ENCODE results near the gene UCP1.

The UCP1 gene, protein sequence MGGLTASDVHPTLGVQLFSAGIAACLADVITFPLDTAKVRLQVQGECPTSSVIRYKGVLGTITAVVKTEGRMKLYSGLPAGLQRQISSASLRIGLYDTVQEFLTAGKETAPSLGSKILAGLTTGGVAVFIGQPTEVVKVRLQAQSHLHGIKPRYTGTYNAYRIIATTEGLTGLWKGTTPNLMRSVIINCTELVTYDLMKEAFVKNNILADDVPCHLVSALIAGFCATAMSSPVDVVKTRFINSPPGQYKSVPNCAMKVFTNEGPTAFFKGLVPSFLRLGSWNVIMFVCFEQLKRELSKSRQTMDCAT

DNA sequence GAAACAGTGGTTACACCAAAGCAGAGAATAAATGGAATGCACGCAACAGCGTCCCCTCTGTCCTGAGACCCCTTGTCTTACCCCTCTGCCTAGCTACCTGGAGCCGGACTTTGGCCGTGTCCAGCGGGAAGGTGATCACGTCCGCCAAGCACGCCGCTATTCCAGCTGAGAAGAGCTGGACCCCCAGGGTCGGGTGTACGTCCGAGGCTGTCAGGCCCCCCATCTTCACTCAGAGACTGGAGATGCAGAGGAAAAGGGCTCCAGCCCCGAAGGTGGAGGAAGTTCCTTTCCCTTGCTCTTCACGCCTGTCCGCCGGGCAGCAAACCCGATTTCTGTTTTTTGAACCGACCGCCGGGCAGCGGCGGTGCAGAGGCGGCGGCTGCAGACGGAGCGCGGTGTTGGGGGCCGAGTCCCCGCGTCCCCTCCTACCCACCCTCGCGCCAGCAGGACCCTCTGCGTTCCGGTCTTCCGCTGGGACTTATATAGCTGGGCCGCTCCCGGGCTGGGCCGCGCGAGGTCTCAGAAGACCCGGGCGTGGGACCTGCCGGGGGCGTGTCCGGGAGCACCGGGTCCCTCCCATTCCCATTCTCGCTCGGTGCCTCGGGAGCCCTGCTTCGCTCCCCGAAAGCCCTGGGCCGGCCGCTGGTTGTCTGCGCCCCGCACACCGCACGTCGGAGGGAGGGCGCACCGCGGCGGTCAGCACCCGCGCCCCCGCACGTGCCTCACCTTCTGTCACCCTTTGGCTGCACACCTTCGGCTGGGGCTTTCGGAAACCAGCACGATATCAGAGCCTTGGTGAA, at the start of gene UCP1:
Gene UCP1 (minus strand): TSS at position 455 of the 800 bp plus-strand sequence. CDS start 232 bp downstream, at position 223.
- DNase-seq (ENCODE audit: low spot score): peak; percentile 1

DNA sequence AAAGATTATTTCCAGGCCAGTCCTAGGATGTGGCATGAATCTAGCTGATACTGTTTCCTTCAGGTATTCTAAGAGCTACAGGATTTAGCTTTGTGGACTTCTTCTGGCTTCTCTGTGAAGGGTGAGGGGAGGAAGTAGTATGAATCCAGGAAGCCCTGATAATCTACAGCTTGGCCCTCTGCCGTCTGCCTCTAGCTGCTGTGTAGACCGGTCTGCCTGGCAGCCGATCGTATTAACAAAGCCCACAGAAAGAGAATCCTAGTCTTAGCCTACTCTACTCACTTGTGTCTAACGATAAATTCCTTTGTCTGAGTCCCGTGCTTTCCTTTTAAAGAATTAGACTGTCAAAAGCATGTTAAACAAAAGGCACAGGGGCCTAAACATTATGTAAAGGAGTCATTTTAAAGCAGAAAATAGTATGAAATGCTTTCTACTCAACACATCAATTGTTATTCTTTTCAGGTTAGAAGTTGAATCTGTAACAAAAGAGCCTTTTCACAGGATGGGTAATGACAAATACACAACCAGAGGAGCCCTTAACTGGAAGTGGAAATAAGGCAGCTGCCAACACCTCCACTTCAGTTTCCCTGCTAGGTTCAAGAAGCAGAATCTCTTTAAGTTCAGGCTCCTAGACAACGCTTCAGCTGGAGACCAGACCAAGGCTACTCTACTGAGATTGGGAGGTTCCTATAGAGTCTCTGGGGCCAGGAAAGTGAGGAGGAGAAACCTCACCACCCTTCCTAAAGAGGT, 48.9 kb upstream of the UCP1 start:
- no peak for DNase-seq (ENCODE audit: low spot score)

DNA sequence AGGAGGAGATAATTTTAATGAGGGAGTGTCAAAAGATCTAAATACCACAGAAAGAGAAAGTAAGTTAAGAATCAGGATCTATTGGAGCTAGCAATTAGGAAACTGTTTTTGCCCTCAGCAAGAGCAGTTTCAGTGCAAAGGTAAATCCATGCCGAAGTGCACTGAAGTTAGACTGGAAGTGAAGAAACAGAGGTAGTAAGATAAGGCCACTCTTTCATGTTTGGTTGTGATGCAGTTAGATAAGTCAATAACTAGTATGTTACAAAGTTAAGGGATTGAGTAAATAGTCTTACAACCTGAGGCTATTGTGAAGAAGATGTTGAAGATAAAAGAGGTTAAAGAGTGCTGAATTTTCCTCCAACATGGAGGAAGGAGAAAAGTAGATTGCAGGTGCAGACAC, 46.7 kb upstream of the UCP1 start:
- no peak for DNase-seq (ENCODE audit: low spot score)

DNA sequence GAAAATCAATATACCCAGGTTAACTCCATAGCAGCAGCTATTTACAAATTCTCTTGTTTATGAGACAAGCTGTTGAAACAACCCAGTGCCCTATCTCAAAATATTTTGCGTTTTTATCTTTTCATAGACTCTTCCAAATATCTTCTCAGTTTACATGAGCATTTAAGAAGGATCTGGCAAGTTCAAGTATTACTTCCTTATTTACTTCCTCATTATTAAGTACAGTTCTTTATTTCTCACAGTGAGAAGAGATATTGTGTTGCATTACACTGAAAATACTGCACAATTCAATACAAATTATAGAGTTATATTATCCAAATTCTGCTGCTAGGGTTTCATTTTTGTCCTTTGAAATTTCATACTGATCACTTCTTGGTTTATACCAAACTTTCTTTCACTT, 43.6 kb upstream of the UCP1 start:
- no peak for DNase-seq (ENCODE audit: low spot score)

DNA sequence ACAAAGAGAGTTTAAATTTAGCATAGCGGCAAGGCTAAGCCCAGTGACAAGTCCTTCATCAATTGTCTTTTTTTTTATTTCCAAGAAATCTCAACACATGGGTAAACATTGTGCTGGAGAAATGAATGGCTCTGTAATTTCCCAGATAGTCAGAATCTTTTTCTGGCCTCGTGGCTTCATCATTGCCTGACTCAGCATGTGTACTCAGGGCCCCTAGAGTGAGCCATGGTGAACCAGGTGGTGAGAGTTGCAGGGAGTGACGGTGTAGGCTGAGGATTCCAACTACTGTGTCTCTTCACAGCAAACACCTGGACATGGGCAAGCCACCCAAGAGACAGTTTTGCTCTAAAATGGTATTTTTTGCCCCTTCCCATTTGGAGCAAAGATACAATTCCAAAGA, 43.1 kb upstream of the UCP1 start:
- no peak for DNase-seq (ENCODE audit: low spot score)

DNA sequence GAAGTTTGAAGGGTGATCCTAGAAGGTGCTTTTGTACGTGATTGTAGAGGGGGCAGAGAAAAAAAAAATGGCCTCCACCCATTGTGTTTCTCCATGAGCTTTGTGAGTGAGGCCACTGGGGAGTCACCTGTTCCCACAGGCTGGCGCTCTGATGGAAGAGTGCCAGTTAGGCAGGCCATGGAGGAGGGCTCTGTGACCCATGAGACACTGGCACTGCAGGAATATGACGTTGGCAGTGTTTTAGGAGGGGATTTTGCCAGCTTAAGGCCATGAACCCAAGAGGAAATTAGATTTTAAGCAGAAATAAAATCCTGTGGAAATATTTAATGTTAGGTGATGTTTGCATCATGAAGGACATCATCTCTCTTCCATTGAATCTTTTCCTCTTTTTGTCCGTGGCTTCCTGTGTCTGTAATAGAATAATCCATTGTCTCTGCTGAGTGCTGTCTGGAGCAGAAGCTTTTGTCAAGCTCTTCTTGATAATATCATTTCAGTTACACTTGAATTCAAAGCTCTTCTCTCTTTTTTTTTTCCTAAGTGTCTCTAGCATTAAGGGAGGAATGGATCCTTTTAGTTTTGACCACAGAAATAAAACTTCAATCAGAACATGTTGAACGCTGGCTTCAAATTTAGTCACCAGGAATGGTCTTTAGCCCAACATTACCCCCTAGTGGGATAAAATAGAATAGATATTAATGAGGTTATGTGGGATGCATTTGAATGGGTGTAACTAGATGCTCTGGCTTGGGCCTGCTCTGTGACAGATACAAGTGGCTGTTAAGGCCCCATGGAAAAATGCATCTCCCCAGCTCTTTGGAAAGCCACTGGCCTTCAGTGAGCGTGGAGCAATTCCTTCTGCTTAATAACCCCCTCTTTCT, 41.0 kb upstream of the UCP1 start:
- DNase-seq (ENCODE audit: low spot score): peak; percentile 52

DNA sequence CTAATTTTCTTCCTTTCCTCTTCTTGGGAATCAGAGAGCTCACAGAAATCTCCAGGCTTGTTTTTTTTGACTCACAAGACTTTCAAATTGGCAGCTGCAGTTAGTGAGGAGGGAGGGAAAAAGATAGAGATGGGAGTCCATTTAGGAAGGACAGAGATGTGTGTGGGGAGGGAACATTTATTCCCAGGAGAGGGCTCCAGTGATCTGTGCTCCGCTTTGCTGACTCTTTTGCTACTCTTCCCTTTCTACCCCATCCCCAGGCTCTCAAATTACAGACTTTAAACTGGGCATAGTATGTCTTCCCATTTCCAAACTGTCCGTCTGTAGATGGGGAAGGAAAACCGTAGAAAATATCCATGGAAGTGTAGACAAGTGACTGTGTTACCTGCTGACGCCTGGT, 39.1 kb upstream of the UCP1 start:
- no peak for DNase-seq (ENCODE audit: low spot score)

DNA sequence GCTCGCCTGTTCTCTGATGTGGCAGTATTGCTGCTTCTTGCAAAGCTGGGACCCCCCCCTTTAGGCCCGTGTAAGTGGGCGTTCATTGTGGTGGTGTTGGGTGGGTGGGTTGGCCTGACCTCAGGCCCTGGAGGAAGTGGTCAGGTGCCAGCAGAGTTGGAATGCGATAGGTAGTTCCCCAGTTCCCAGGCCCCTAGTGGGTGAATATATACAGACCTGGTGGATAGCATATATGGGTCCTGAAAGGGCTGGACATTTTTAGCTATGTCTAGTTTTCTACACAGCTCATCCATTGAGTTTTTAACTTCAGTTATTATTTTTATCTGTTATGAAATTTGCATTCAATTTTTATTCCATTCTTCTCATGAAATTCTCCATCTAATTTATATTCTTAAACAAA, 35.8 kb upstream of the UCP1 start:
- DNase-seq (ENCODE audit: low spot score): no peak

DNA sequence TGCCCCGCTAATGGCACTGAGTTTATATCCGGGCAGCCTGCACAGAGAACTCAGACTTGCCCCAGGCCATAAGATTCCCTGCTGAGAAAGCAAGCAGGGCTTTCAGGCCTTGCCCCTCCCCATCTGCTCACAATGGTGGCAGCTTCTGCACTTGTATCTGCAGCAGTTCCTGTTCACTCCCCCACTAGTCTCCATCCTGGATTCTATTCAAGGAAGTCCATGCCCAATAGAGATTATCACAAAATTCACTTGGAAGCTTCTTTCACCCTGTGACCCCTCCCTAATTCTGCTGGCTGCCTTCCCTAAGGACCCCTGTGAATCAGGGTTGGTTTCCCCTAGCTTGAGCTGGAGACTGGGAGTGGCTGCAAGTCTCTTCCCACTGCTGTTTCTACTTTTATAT, 34.5 kb upstream of the UCP1 start:
- DNase-seq (ENCODE audit: low spot score): no peak

DNA sequence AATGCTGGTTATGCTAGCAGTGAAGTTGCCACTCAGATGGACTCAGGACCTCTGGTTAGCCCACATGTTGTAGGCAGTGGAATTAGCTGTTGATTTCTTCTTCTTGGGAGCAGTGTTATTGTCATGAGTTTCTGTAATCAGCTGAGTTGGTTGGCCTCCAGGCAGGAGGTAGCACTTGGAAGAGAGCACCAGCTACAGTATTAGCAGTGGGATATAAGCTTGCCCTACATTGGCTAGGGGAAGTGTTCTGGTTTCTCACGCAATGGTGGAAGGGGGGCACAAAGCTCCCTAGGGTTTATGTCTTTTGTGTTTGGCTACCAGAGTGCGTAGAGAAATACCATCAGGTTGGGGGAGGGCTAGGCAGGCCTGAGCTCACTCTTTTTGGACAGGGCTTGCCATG, 34.0 kb upstream of the UCP1 start:
- no peak for DNase-seq (ENCODE audit: low spot score)

DNA sequence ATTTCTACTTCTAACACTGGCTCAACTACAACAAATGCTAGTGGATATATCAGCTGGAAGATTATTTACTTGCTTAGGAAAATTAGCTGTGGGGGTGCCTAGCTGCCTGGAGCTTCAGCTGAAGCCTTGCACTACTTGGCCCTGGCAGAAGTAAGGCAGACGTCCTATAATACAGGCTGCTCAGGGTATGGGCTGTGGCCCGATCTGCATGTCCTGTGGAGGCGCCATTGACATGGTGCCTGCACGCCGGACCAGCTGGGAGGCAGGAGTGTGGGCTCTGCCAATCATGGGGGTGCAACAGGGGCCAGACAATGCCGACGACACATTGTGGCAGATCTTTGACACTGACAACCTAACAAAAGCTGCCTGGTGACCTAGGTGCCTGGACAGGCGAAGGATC, 31.6 kb upstream of the UCP1 start:
- DNase-seq (ENCODE audit: low spot score): no peak

DNA sequence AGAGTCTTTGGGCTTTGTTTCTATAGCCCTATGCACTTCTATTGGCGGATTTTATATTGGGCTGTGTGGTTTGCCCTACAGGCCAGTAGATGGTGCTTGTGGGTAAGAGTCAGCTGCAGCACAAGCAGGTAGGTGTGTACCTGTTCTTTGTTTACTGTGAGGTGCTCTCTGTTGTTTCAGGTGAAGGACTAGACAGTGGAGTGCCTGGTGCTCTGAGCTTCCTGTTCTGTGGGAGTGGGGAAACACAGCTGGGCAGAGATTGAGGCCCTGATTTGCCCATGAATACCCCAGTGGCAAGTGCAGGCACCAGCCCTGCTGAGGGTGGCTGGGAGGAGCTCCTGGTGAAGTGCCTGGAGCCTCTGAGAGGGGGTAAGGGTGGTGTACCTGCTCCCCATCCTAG, 26.3 kb upstream of the UCP1 start:
- peak; percentile 67 for DNase-seq (ENCODE audit: low spot score)

DNA sequence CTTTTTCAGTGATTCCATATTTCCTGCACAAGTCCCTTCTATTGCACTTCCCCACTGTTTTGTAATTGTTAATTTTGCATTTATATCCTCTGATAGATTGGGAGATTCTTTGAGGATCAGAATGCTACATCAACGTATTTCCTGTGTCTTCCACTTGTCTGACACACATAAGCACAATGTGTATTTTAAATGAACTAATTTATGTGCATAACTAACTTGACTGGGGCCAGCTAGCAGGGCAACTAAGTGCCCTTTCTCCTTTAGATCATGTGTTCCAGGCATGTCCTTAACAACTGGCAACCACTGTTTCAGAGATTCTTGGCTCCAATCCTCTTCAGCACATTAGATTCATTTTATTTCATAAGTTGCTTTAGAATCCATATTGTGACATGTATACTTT, 15.7 kb upstream of the UCP1 start:
- DNase-seq (ENCODE audit: low spot score): no peak

DNA sequence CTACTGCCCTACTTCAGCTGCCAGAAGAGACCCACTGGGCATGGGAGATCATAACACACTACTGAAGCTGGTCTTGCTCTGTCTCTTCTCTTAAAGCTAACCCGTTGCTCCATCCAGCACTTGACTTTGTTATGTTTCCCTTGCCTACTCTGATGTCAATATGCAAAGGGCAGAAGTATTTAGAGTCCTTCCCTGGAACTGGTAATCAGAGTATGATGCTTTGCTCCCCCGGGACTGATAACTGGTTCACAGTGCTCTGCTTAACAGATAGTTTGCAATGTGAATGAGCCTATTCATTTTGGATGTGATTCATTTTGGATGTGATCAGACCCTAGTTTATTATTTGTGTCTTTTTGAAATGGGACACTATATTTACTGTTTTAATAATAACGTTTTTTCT, 12.3 kb upstream of the UCP1 start:
- DNase-seq (ENCODE audit: low spot score): no peak

DNA sequence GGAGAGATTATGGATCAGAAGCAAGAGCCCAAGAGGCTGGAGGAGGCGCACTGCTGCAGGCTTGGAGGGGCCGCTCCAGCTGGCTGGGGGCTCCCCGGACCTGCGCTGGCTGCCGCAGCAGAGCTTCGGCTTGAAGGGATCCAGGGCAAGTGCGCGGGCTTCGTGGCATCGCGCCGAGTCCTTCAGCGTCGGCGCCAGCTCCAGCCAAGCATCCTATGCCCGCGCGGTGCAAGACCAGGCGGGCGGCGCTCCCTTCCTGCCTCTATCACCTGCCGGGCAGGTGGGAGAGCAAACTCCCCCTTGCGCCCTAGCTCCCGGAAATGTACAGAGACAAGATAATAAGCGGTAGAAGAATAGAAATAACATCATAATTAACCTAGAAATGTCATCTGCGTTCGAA, 10.5 kb upstream of the UCP1 start:
- DNase-seq (ENCODE audit: low spot score): no peak

DNA sequence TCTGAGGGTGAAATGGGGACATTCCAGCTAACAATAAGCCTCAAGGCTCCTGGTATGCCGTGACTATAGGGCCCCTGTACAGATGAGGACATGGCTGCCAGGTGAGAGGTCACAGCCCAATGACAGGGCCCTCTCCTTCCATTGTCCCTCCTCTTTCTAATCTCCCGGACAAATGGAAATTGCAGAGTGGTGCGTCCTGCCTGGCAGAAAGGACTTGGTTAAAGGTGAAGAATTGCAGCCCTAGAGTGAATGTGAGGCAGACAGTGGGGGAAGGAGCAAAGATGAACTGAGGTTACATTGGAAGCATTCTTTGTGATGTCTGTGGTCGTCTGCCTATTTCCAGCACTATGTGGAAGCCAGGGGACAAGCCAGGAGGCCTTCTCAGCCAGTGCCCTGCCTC, 6.7 kb upstream of the UCP1 start:
- DNase-seq (ENCODE audit: low spot score): no peak

DNA sequence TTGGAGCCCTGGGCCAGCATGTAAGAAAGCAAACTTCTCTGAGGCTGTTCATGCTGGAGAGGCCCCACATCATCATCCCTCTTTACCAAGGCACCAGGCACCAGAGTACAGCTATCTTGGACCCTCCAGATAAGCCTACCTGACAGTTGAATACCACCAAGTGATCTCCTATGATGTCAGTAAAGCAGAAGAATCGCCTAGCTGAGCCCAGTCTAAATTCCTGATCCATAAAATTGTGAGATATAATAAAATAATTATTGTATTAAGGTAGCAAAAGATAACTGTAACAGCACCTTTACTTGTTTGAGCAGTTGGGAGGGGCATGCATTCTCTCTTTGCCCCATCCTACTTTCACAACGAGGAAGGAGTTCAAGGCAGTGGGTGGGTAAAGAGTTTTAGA, 2.9 kb upstream of the UCP1 start:
- DNase-seq (ENCODE audit: low spot score): no peak

DNA sequence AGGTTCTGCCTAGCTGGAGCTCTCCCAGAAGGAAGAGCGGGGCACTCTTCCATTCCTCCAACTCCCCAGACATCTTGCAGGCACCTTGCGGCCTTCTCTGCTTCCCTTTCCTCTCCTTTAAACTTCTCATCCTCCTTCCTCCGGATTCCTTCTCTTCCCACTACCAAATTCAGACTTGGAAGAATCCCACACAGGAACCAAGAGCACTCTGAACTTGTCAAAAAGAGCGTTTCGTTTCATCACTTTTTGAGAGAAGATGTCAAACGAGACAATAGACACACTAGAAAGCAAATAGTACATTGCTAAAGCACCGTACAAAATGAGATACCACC, 512 bp upstream of the UCP1 start:
- no peak for DNase-seq (ENCODE audit: low spot score)

DNA sequence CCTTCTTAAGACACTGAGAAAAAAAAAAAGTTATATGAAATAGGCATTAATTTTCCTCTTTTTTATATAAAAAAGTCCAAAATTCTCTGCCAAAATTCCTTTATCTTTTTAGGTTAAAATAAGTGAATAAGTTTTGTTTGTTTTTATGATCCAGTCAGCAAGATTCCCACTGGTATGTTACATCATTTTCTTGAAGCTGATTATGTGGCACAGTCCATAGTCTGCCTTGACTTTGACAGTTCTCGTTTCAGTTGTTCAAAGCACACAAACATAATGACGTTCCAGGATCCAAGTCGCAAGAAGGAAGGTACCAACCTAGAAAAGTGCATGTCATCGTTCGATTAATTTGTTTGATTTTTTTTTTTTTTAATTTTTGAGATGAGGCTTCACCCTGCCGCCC, 9.1 kb downstream of the UCP1 start:
- DNase-seq (ENCODE audit: low spot score): no peak

DNA sequence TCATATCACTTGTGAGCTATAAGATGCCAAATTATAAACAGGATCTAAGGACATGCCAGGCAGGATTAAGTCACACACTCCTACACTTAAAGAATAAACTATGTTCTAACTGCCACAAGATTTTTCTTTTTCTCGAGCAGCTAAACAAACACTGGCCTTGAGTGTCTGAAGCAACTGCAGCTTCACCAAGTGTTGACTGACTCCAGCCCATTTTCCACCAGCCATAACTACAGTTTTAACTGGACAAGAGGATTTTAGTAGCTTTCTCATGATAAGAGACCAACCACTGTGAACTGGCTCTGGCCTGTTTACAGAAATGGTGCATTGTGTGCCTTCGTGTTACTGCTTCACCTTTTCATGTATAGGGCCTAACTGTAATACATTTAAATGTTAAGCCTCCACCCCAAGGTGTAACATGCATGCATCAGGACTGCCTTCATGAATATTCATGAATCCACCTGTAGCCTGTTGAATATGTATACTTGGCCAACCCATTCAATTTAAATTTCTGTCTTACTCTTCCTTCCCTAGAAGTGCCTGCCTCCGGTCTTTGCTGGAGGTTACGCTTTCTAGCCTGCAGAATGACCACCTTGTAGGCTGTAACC, 10.8 kb downstream of the UCP1 start:
- DNase-seq (ENCODE audit: low spot score): no peak

DNA sequence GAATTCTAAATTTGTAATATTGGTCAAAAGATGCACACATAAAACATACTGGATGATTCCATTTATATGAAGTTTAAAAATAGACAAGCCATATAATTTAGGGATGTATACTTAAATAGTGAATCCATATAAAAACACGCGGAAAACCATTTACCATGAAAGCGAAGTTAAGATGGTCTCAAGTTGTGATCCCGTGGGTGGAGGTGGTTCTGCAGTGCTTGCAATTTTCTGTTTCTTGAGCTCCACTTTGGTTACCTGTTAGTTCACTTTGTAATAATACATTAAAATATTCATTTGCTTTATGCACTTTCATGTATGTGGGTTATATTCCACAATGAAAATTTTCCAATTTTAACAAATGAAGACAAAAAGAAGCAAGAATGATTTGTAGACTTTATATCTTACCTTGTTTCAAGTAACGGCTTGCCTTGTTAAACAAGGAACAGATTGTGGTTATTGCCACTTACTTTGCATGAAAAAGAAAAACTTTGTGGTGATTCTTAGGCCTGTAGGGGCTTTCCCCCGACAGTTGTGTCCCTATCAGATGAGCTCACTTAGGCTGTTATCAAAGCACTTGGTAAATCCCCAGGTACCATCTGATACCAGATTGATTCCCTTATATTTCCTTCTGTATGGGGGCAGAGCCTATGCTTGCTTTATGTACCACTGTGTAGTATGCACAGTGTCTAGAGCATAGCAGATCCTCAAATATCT, 12.2 kb downstream of the UCP1 start:
- no peak for DNase-seq (ENCODE audit: low spot score)
